ENCODE results near the gene ERG. TPM values are rescaled to one million over a fixed set of nuclear protein-coding genes. Genes with fewer than 3 reads are reported as not detected.

The ERG gene
- total and polyA plus RNA-seq, 9 of the 15 experiments (the other 6 are each of a cell fraction or from before 2014, with no cell fraction given) = 0.06 TPM; not detected in 8

- intact Hi-C loops (cut with micrococcal nuclease) (no loop called here), in situ Hi-C loops (cut with MboI) (no loop called here)
- POLR2A ChIA-PET = interaction anchor here (0.7 to 1.0 kb wide), 2 partner anchors 8 to 14 kb away, joined by 3 to 4 read pairs; no protein-coding TSS in a partner anchor
- Histone ChIP-seq H3K4me3 (no peak overlapping the region), H3K9ac (ENCODE audit: insufficient read depth in 1 of 2, low read depth in 2 of 2, low read length in 2 of 2) (no peak overlapping the region), H4K20me1 (replicated peaks; ENCODE audit: control insufficient read depth, insufficient read depth, low read length) (peaks cover 5% of the 10 kb centered on the region; the same call in 1 of the 2 replicates), H3K9me3 (replicated peaks; ENCODE audit: control insufficient read depth, insufficient read depth, low read depth, low read length) (no peaks in the 10 kb centered on the region), H3K9me1 (ENCODE audit: control insufficient read depth, insufficient read depth, low read length) (no peaks in the 10 kb centered on the region), H2AFZ (ENCODE audit: low read depth, low read length) (no peak overlapping the region), H3K4me1 (replicated peaks in 1 of 2; ENCODE audit: control insufficient read depth in 2 of 2, insufficient read depth in 2 of 2, low read length in 2 of 2) (no peaks in the 10 kb centered on the region), H3K4me2 (ENCODE audit: insufficient read depth, low read length) (no peak overlapping the region), H3K79me2 (ENCODE audit: control insufficient read depth, insufficient read depth, low read length) (no peaks in the 10 kb centered on the region), H3K36me3 (ENCODE audit: control insufficient read depth, insufficient read depth, low read length) (no peaks in the 10 kb centered on the region), H3K27me3 (ENCODE audit: control insufficient read depth in 2 of 2, insufficient read depth in 2 of 2, low read length in 2 of 2) (peaks cover 13 to 23% of the 10 kb centered on the region in 2 experiments), H3K27ac (ENCODE audit: extremely low read depth, low read depth, low read length) (no peak overlapping the region)
- BruUV-seq (replicated peaks) = no TSS peak
- DNase-seq (ENCODE audit: extremely low read depth in 1 of 4, low spot score in 3 of 4) (no peak), ATAC-seq (no peak), FAIRE-seq (no peak)
- CTCF ChIA-PET (ENCODE audit: low intra/inter-chr PET ratio) = no interaction called here
- WGBS (ENCODE audit: insufficient coverage, low coverage, missing lambda C conversion rate) = 0% methylated on average over 4 of the region's 4 CpGs
- no peak for TF ChIP-seq STAT5B (CRISPR knock-in tag; IDR thresholded peaks at IDR 0.05)
- TF ChIP-seq NFRKB (IDR thresholded peaks at IDR 0.05; ENCODE audit: low read depth) = no peak
- no peak for TF ChIP-seq ZNF79 (CRISPR knock-in tag; IDR thresholded peaks at IDR 0.05; ENCODE audit: low read depth)
- TF ChIP-seq THRB (CRISPR knock-in tag; conservative IDR thresholded peaks at IDR 0.05) = no peak
- TF ChIP-seq PATZ1 (CRISPR knock-in tag; IDR thresholded peaks at IDR 0.05; ENCODE audit: borderline replicate concordance) = no peak
- no peak for TF ChIP-seq ZNF133 (CRISPR knock-in tag; IDR thresholded peaks at IDR 0.05)
- TF ChIP-seq HIVEP1 (CRISPR knock-in tag; IDR thresholded peaks at IDR 0.05) = no peak
- no peak for TF ChIP-seq HNRNPL (IDR thresholded peaks at IDR 0.05; ENCODE audit: low read depth, low read length)
- TF ChIP-seq RAD21 (CRISPR knock-in tag; conservative IDR thresholded peaks at IDR 0.05 in 1 of 2, IDR thresholded peaks at IDR 0.05 in 1 of 2) = no peak
- TF ChIP-seq ZNF217 (CRISPR knock-in tag; IDR thresholded peaks at IDR 0.05) = no peak
- no peak for TF ChIP-seq MAFK (IDR thresholded peaks at IDR 0.05; ENCODE audit: low read length)
- no peak for TF ChIP-seq MITF (IDR thresholded peaks at IDR 0.05)
- TF ChIP-seq RB1 (IDR thresholded peaks at IDR 0.05; ENCODE audit: low read depth) = no peak
- no peak for TF ChIP-seq ZNF12 (CRISPR knock-in tag; IDR thresholded peaks at IDR 0.05)
- no peak for TF ChIP-seq CREBBP (IDR thresholded peaks at IDR 0.05; ENCODE audit: low read depth, low read length)
Observed at GRCh38 chr21:38524168-38525153, 26.2 kb upstream of the ERG start.
